B cell (primary cell): ENCODE results near the gene ABHD2. TPM values are rescaled to one million over a fixed set of nuclear protein-coding genes. Genes with fewer than 3 reads are reported as not detected.

ENCODE experiments used
- ATAC-seq: fragments of 200-7000 bp; cut with Tn5 transposase; one replicate; pipeline ENCODE4 v1.10.0; 2021; ENCODE audit warnings: low read depth, mild to moderate bottlenecking, moderate number of reproducible peaks, moderate library complexity
- CTCF ChIA-PET: fragments of 350-600 bp; sonication (Branson Sonifier 250); formaldehyde crosslinking; loops from one replicate; lab custom pipeline; 2021; ENCODE audit warnings: antibody characterized with exemption, inconsistent platforms; lab: Charles Lee
- POLR2A ChIA-PET: fragments of 350-600 bp; sonication (Branson Sonifier 250); formaldehyde crosslinking; loops from one replicate; lab custom pipeline; 2021; ENCODE audit warnings: antibody characterized with exemption; lab: Charles Lee
- DNase-seq: peaks from one replicate; pipeline ENCODE4 v3.0.0; 2013
- H2AFZ ChIP-seq: 2 replicates; pipeline ENCODE4 v1.6.1; 2012; ENCODE audit warnings: mild to moderate bottlenecking, low read depth, low read length; ENCODE audit not compliant: insufficient read depth, poor library complexity, severe bottlenecking
- H3K27ac ChIP-seq, 2 donors: 1 replicate in 1 of 2; 2 replicates in 1 of 2; pipeline ENCODE4 v1.5.1; 2012 to 2013; ENCODE audit warnings: low read length in 2 of 2, mild to moderate bottlenecking in 2 of 2, moderate library complexity in 1 of 2
- H3K27me3 ChIP-seq, 4 experiments: fragments of 200-600 bp in 1 of 4; sonication (generic) in 1 of 4; replicated peaks in 1 of 4; 1 replicate in 2 of 4; 2 replicates in 2 of 4; pipeline versions ENCODE4 v1.6.1 to v1.7.0; 2013 to 2016; ENCODE audit warnings: low read length in 3 of 4, mild to moderate bottlenecking in 2 of 4, mixed read lengths in 1 of 4, moderate library complexity in 1 of 4; ENCODE audit not compliant: insufficient read depth in 4 of 4, control insufficient read depth in 3 of 4; ENCODE audit errors: control extremely low read depth in 1 of 4
- H3K36me3 ChIP-seq, 2 experiments: replicated peaks in 1 of 2; 1 replicate in 1 of 2; 2 replicates in 1 of 2; pipeline versions ENCODE4 v1.6.1 to v1.7.1; 2013; ENCODE audit warnings: low read length in 1 of 2; ENCODE audit not compliant: insufficient read depth in 2 of 2, control insufficient read depth in 1 of 2; ENCODE audit errors: control extremely low read depth in 1 of 2, extremely low read depth in 1 of 2
- H3K4me1 ChIP-seq, 2 donors: fragments of 200-600 bp in 1 of 2; sonication (generic) in 1 of 2; 1 replicate in 1 of 2; 2 replicates in 1 of 2; pipeline versions ENCODE4 v1.5.1 to v1.6.1; 2013 to 2017; ENCODE audit warnings: low read length in 2 of 2; ENCODE audit not compliant: control insufficient read depth in 2 of 2, insufficient read depth in 2 of 2
- H3K4me2 ChIP-seq: replicated peaks from 2 replicates; pipeline ENCODE3; 2012; ENCODE audit warnings: mild to moderate bottlenecking, low read depth, low read length; ENCODE audit not compliant: poor library complexity, severe bottlenecking
- H3K4me3 ChIP-seq, 5 experiments: fragments of 200-600 bp in 1 of 5; sonication (generic) in 1 of 5; 1 replicate in 3 of 5; 2 replicates in 2 of 5; pipeline versions ENCODE4 v1.5.1 to v1.7.0; 2011 to 2016; ENCODE audit warnings: low read length in 4 of 5, mild to moderate bottlenecking in 4 of 5, low read depth in 2 of 5, control low read depth in 1 of 5, moderate library complexity in 1 of 5; ENCODE audit not compliant: insufficient read depth in 1 of 5; ENCODE audit errors: control extremely low read depth in 1 of 5, extremely low read depth in 1 of 5
- H3K79me2 ChIP-seq: fragments of 200-600 bp; sonication (generic); one replicate; pipeline ENCODE4 v1.6.0; 2016; ENCODE audit warnings: low read length; ENCODE audit not compliant: control insufficient read depth, insufficient read depth
- H3K9ac ChIP-seq: fragments of 200-600 bp; sonication (generic); 2 replicates; pipeline ENCODE4 v1.6.1; 2017; ENCODE audit warnings: mild to moderate bottlenecking, low read length, moderate library complexity
- H3K9me3 ChIP-seq, 3 donors: one replicate each; pipeline versions ENCODE4 v1.6.1 to v1.7.1; 2013; ENCODE audit warnings: low read length in 2 of 3; ENCODE audit not compliant: control insufficient read depth in 2 of 3, insufficient read depth in 1 of 3; ENCODE audit errors: control extremely low read depth in 1 of 3
- H4K20me1 ChIP-seq: 2 replicates; pipeline ENCODE4 v1.6.0; 2012; ENCODE audit warnings: mild to moderate bottlenecking, low read length; ENCODE audit not compliant: insufficient read depth, control insufficient read depth, poor library complexity, severe bottlenecking
- H3K27ac Mint-ChIP-seq: one replicate; pipeline ENCODE4 v1.8.0; 2021; ENCODE audit warnings: mixed read lengths
- H3K27me3 Mint-ChIP-seq: one replicate; pipeline ENCODE4 v1.8.0; 2021; ENCODE audit warnings: mixed read lengths
- H3K4me1 Mint-ChIP-seq: one replicate; pipeline ENCODE4 v1.8.0; 2021; ENCODE audit warnings: mixed read lengths
- H3K4me3 Mint-ChIP-seq: one replicate; pipeline ENCODE4 v1.8.0; 2021; ENCODE audit warnings: mixed read lengths
- H3K9me3 Mint-ChIP-seq: one replicate; pipeline ENCODE4 v1.8.0; 2022; ENCODE audit warnings: mixed read lengths; ENCODE audit not compliant: insufficient read depth
- CTCF ChIP-seq: fragments of 200-600 bp; IDR thresholded peaks from one replicate; pipeline ENCODE4 v1.8.0; 2022; ENCODE audit warnings: antibody characterized with exemption, mild to moderate bottlenecking
- EZH2 ChIP-seq: IDR thresholded peaks from 2 replicates; pipeline ENCODE4 v1.6.1; 2012; ENCODE audit warnings: borderline replicate concordance, low read depth, mild to moderate bottlenecking, moderate library complexity, low read length; ENCODE audit not compliant: insufficient read depth, poor library complexity, severe bottlenecking
- WGBS: methylation state at CpG from one replicate; pipeline ENCODE4 v1.1.5; 2013; ENCODE audit warnings: missing lambda C conversion rate; ENCODE audit not compliant: insufficient coverage; 5-methylcytosine and 5-hydroxymethylcytosine counted together
- intact Hi-C: fragments of 100-400 bp; cut with micrococcal nuclease; formaldehyde crosslinking; loops from one replicate; pipeline ENCODE4 v1.10.0; 2022
- polyA plus RNA-seq: library from polyadenylated mRNA; depleted of rRNA; stranded (reverse); fragments of >200 nt; gene quantifications from 2 replicates; pipeline ENCODE4 v1.2.3, GENCODE V29; 2012
- total RNA-seq, 2 donors: library from RNA; stranded (reverse); fragments of 120-200 nt in 1 of 2; gene quantifications; 1 replicate in 1 of 2; 2 replicates in 1 of 2; pipeline versions ENCODE4 v1.2.3 to v1.2.4, GENCODE V29; 2013 to 2022

Gene ABHD2
- total and polyA plus RNA-seq, 2 donors (not counting 1 experiment from before 2014, with no cell fraction given), result 7.1 to 45.8 TPM

GRCh38 chr15:89078851-89079810 is 9.1 kb upstream of the ABHD2 start:
- ATAC-seq (no peak), DNase-seq (no peak)
- no peak overlapping the region for H3K9ac ChIP-seq
- H4K20me1 ChIP-seq, result no peaks in the 10 kb centered on the region
- intact Hi-C loops, result no loop called here
- Mint-ChIP-seq H3K4me3 (no peak overlapping the region), H3K4me1 (no peaks in the 10 kb centered on the region), H3K27ac (no peak overlapping the region), H3K27me3 (peaks cover 36% of the 10 kb centered on the region), H3K9me3 (no peaks in the 10 kb centered on the region)
- H3K36me3 ChIP-seq, result no peaks in the 10 kb centered on the region
- ChIA-PET CTCF (interaction anchor here (1.3 kb wide), 2 partner anchors 11 to 13 kb away, joined by 3 to 4 read pairs; no protein-coding TSS in a partner anchor), POLR2A (no interaction called here)
- no peak overlapping the region for H3K4me3 ChIP-seq
- no peaks in the 10 kb centered on the region for H3K4me1 ChIP-seq
- H3K79me2 ChIP-seq, result no peaks in the 10 kb centered on the region
- H3K27ac ChIP-seq, result no peak overlapping the region
- peaks cover 0 to 7% (median 1%) of the 10 kb centered on the region in 4 experiments for H3K27me3 ChIP-seq
- WGBS, result 91% methylated on average over 4 of the region's 5 CpGs
- H3K4me2 ChIP-seq, result no peak overlapping the region
- no peak overlapping the region for H2AFZ ChIP-seq
- no peaks in the 10 kb centered on the region for H3K9me3 ChIP-seq
- no peak for TF ChIP-seq CTCF
- TF ChIP-seq EZH2, result no peak

GRCh38 chr15:89081878-89082277 is 6.4 kb upstream of the ABHD2 start:
- Histone ChIP-seq H3K36me3 (no peaks in the 10 kb centered on the region), H4K20me1 (no peaks in the 10 kb centered on the region), H3K27me3 (peaks cover 0 to 2% (median 0%) of the 10 kb centered on the region in 4 experiments), H2AFZ (no peak overlapping the region), H3K4me1 (no peaks in the 10 kb centered on the region), H3K4me3 (no peak overlapping the region), H3K27ac (no peak overlapping the region), H3K9ac (no peak overlapping the region), H3K9me3 (no peaks in the 10 kb centered on the region), H3K79me2 (no peaks in the 10 kb centered on the region), H3K4me2 (no peak overlapping the region)
- no CpG with 5 or more reads among the region's 1 CpG for WGBS
- no peak for DNase-seq
- no peaks in the 10 kb centered on the region for H3K9me3 Mint-ChIP-seq
- ATAC-seq, result no peak
- no peak overlapping the region for H3K27ac Mint-ChIP-seq
- ChIA-PET POLR2A (no interaction called here), CTCF (no interaction called here)
- no peaks in the 10 kb centered on the region for H3K4me1 Mint-ChIP-seq
- no peak for TF ChIP-seq CTCF
- TF ChIP-seq EZH2, result no peak
- no peak overlapping the region for H3K4me3 Mint-ChIP-seq
- peaks cover 25% of the 10 kb centered on the region for H3K27me3 Mint-ChIP-seq
- intact Hi-C loops, result loop anchor here (10.0 kb wide), 1 partner anchor 163 kb away; the partner anchor contains the start of gene FANCI
